Natural killer cell (primary cell): ENCODE measurements around the gene RALBP1. TPM values are rescaled to one million over a fixed set of nuclear protein-coding genes. Genes with fewer than 3 reads are reported as not detected.
A peak's percentile ranks its signal among the peaks of the same experiment; 100 is the strongest.

Source experiments
- ATAC-seq, 3 donors: fragments of 150-1000 bp in 2 of 3; fragments of 200-7000 bp in 1 of 3; cut with Tn5 transposase; 1 replicate in 1 of 3; 2 replicates in 2 of 3; pipeline ENCODE4 v1.10.0; 2021; ENCODE audit warnings: mild to moderate bottlenecking in 2 of 3, moderate library complexity in 2 of 3
- DNase-seq, 2 donors: peaks; one replicate each; pipeline versions ENCODE4 v3.0.0 to v3.0.0-alpha.2; 2013 to 2021; ENCODE audit warnings: mixed read lengths in 1 of 2
- H3K27ac ChIP-seq: one replicate; pipeline ENCODE4 v1.5.1; 2013; ENCODE audit warnings: mild to moderate bottlenecking, low read length
- H3K27me3 ChIP-seq: one replicate; pipeline ENCODE4 v1.6.1; 2013; ENCODE audit warnings: low read length; ENCODE audit not compliant: control insufficient read depth, insufficient read depth
- H3K36me3 ChIP-seq: one replicate; pipeline ENCODE4 v1.6.1; 2013; ENCODE audit warnings: low read length; ENCODE audit not compliant: control insufficient read depth, insufficient read depth
- H3K4me1 ChIP-seq: one replicate; pipeline ENCODE4 v1.6.1; 2013; ENCODE audit warnings: low read length; ENCODE audit not compliant: control insufficient read depth, insufficient read depth
- H3K4me3 ChIP-seq: one replicate; pipeline ENCODE4 v1.5.1; 2013; ENCODE audit warnings: low read length
- H3K9me3 ChIP-seq: one replicate; pipeline ENCODE4 v1.6.1; 2013; ENCODE audit warnings: low read length; ENCODE audit not compliant: control insufficient read depth, insufficient read depth
- H3K27ac Mint-ChIP-seq, 2 donors: one replicate each; pipeline ENCODE4 v1.8.0; 2022; ENCODE audit warnings: mild to moderate bottlenecking in 2 of 2, mixed read lengths in 2 of 2, moderate library complexity in 1 of 2
- H3K27me3 Mint-ChIP-seq, 2 donors: one replicate each; pipeline ENCODE4 v1.8.0; 2022; ENCODE audit warnings: low read depth in 2 of 2, mixed read lengths in 2 of 2
- H3K36me3 Mint-ChIP-seq: one replicate; pipeline ENCODE4 v1.8.0; 2022; ENCODE audit warnings: mixed read lengths
- H3K4me1 Mint-ChIP-seq, 2 donors: one replicate each; pipeline ENCODE4 v1.8.0; 2022; ENCODE audit warnings: mixed read lengths in 2 of 2
- H3K4me3 Mint-ChIP-seq: one replicate; pipeline ENCODE4 v1.8.0; 2022; ENCODE audit warnings: mild to moderate bottlenecking, moderate library complexity, mixed read lengths
- H3K9me3 Mint-ChIP-seq, 2 donors: one replicate each; pipeline ENCODE4 v1.8.0; 2022; ENCODE audit warnings: mixed read lengths in 2 of 2
- WGBS: methylation state at CpG from one replicate; pipeline ENCODE4 v1.1.7; 2013; ENCODE audit warnings: missing lambda C conversion rate; ENCODE audit not compliant: insufficient coverage; 5-methylcytosine and 5-hydroxymethylcytosine counted together
- intact Hi-C: fragments of 100-400 bp; cut with micrococcal nuclease; formaldehyde crosslinking; loops from one replicate; pipeline ENCODE4 v1.14.2; 2022
- total RNA-seq, 4 donors: library from RNA; stranded (reverse); fragments of 120-200 nt in 1 of 4; gene quantifications; one replicate each; pipeline versions ENCODE4 v1.2.3 to v1.2.4, GENCODE V29; 2013 to 2022
- TF ChIP-seq, protein P1 (sequence below): fragments of 200-600 bp; IDR thresholded peaks from one replicate; pipeline ENCODE4 v1.8.0; 2022; ENCODE audit warnings: antibody characterized with exemption

The RALBP1 gene
- total RNA-seq, 3 donors from 2014 or later (not counting 1 experiment from before 2014, with no cell fraction given), result 27.3 to 40.0 (median 33.4) TPM

DNA sequence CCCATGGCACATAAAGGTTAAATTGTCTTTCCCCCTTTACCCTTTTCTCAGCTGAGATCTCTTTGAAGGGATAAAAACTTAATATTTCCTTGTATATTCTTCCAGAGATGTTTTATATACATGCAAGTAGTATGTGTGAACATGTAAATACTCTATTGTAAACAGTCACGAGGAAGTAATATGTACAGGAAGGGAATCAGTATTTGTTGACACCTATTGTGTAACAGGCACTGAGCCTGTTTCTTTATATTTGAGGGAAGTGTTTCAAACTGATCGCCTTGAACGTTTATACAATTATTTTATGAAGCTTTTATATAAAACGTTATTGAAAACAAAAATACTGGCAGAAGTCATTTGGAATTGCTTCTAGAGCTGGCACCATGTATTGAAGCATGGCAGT is 13.2 kb downstream of the RALBP1 start:
- Mint-ChIP-seq H3K9me3 (no peaks in the 10 kb centered on the region), H3K27me3 (no peaks in the 10 kb centered on the region), H3K4me3 (no peak overlapping the region), H3K27ac (no peak overlapping the region), H3K36me3 (no peaks in the 10 kb centered on the region), H3K4me1 (peaks cover 27 to 53% of the 10 kb centered on the region in 2 donors)
- H3K36me3 ChIP-seq, result no peaks in the 10 kb centered on the region
- TF ChIP-seq, protein P1, sequence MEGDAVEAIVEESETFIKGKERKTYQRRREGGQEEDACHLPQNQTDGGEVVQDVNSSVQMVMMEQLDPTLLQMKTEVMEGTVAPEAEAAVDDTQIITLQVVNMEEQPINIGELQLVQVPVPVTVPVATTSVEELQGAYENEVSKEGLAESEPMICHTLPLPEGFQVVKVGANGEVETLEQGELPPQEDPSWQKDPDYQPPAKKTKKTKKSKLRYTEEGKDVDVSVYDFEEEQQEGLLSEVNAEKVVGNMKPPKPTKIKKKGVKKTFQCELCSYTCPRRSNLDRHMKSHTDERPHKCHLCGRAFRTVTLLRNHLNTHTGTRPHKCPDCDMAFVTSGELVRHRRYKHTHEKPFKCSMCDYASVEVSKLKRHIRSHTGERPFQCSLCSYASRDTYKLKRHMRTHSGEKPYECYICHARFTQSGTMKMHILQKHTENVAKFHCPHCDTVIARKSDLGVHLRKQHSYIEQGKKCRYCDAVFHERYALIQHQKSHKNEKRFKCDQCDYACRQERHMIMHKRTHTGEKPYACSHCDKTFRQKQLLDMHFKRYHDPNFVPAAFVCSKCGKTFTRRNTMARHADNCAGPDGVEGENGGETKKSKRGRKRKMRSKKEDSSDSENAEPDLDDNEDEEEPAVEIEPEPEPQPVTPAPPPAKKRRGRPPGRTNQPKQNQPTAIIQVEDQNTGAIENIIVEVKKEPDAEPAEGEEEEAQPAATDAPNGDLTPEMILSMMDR, result no peak
- ATAC-seq (no peak), DNase-seq (no peak)
- no peaks in the 10 kb centered on the region for H3K9me3 ChIP-seq
- intact Hi-C loops, result no loop called here
- 84% methylated on average over 4 of the region's 4 CpGs for WGBS
- no peaks in the 10 kb centered on the region for H3K27me3 ChIP-seq
- H3K4me3 ChIP-seq, result no peak overlapping the region
- no peaks in the 10 kb centered on the region for H3K4me1 ChIP-seq
- H3K27ac ChIP-seq, result no peak overlapping the region

DNA sequence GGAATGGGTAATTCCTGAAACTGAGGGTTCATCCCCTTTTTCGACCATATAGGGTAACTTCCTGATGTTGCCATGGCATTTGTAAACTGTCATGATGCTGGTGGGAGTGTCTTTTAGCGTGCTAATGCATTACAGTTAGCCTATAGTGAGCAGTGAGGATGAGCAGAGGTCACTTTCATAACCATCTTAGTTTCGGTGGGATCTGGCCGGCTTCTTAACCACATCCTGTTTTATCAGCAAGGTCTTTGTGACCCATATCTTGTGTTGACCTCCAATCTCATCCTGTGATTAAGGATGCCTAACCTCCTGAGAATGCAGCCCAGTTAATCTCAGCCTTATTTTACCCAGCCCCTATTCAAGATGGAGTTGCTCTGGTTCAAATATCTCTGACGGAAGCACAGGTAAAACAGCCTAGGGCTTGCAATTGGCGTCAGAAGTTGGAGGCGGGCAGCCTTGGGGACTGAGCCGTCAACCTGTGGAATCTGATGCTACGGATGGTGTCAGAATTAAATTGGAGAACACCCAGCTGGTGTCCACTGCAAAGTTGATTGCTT is 19.5 kb downstream of the RALBP1 start:
- Histone ChIP-seq H3K9me3 (no peaks in the 10 kb centered on the region), H3K4me1 (peaks cover 11% of the 10 kb centered on the region), H3K27me3 (no peaks in the 10 kb centered on the region), H3K36me3 (no peaks in the 10 kb centered on the region), H3K27ac (no peak overlapping the region), H3K4me3 (no peak overlapping the region)
- Mint-ChIP-seq H3K4me3 (peak overlapping the region; percentile 13), H3K27me3 (no peaks in the 10 kb centered on the region), H3K4me1 (peaks cover 39 to 45% of the 10 kb centered on the region in 2 donors), H3K27ac (peak overlapping the region; percentile 67 to 80), H3K36me3 (no peaks in the 10 kb centered on the region), H3K9me3 (no peaks in the 10 kb centered on the region)
- intact Hi-C loops, result no loop called here
- WGBS, result 64% methylated on average over 9 of the region's 9 CpGs
- DNase-seq (peak in 1 of 2 donors; percentile 29), ATAC-seq (peak; percentile 86 to 87 (median 87))
- TF ChIP-seq, protein P1, result no peak

DNA sequence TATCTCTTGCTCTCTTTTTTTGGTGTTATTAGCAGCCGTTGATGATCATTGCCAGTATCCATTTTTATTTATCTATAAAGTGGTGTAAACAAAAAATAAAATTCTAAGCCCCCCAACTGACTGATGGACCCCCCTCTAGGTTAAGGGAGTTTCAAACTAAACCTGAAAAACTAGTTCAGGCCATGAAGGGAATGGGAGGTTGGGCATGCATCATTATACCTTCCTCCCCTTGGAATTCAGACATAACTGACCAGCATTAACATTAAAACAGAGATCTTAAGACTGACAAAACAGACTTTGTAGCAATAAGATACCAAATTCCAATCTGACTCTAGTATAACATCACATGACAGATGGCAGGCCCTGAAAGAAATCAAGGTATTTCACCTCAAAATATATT is 20.2 kb downstream of the RALBP1 start:
- Histone ChIP-seq H3K4me3 (no peak overlapping the region), H3K27ac (no peak overlapping the region), H3K36me3 (no peaks in the 10 kb centered on the region), H3K27me3 (no peaks in the 10 kb centered on the region), H3K4me1 (peaks cover 11% of the 10 kb centered on the region), H3K9me3 (no peaks in the 10 kb centered on the region)
- no peaks in the 10 kb centered on the region for H3K9me3 Mint-ChIP-seq
- WGBS, result no CpG with 5 or more reads among the region's 1 CpG
- no peaks in the 10 kb centered on the region for H3K36me3 Mint-ChIP-seq
- peaks cover 39 to 45% of the 10 kb centered on the region in 2 donors for H3K4me1 Mint-ChIP-seq
- intact Hi-C loops, result no loop called here
- no peak overlapping the region for H3K4me3 Mint-ChIP-seq
- ATAC-seq (no peak), DNase-seq (no peak)
- TF ChIP-seq, protein P1, result no peak
- no peaks in the 10 kb centered on the region for H3K27me3 Mint-ChIP-seq
- peak overlapping the region; percentile 67 to 80 for H3K27ac Mint-ChIP-seq
